Measurements from ENCODE around the gene DNER. TPM values are rescaled to one million over a fixed set of nuclear protein-coding genes. Genes with fewer than 3 reads are reported as not detected.

The DNER gene
- total and polyA plus RNA-seq, 2 of the 13 experiments (the other 11 are each of a cell fraction or from before 2014, with no cell fraction given) = not detected

DNA sequence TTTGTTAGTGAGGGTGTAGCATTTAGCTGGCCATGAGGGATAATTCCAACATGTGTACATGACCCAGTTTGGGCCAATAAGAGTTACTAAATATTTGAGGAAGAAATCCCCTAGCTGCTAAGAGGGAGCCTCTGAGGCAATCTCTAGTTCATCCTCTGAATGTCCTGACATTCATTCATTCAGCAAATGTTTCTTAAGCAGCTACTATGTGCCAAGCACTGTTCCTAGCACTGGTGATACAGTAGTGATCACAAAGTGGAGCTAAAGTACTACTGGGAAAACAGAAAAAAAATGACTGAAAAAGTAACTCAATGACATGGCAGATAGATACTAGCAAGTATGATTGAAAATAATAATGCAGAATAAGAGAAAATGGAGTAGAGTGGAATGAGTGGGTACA, 363.5 kb downstream of the DNER start:
- in situ Hi-C loops (cut with HindIII; ENCODE audit: extremely low pct_ligation_motif_present, low pct_unique_long_range_greater_than_20kb) = no loop called here
- ATAC-seq (no peak), FAIRE-seq (no peak), DNase-seq (ENCODE audit: low spot score) (no peak)
- intact Hi-C loops (cut with micrococcal nuclease; ENCODE audit: unreplicated experiment) = no loop called here
- TF ChIP-seq POLR2AphosphoS2 (IDR thresholded peaks at IDR 0.05; ENCODE audit: low read depth, low read length) = no peak
- no peak for TF ChIP-seq TRIM24 (CRISPR knock-in tag; IDR thresholded peaks at IDR 0.05)
- no peak for TF ChIP-seq MTF1 (CRISPR knock-in tag; IDR thresholded peaks at IDR 0.05)
- no peak for TF ChIP-seq HNRNPUL1 (IDR thresholded peaks at IDR 0.05; ENCODE audit: low read depth, low read length)
- TF ChIP-seq, protein P1, sequence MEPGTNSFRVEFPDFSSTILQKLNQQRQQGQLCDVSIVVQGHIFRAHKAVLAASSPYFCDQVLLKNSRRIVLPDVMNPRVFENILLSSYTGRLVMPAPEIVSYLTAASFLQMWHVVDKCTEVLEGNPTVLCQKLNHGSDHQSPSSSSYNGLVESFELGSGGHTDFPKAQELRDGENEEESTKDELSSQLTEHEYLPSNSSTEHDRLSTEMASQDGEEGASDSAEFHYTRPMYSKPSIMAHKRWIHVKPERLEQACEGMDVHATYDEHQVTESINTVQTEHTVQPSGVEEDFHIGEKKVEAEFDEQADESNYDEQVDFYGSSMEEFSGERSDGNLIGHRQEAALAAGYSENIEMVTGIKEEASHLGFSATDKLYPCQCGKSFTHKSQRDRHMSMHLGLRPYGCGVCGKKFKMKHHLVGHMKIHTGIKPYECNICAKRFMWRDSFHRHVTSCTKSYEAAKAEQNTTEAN (CRISPR knock-in tag; conservative IDR thresholded peaks at IDR 0.05) = no peak
- no peak for TF ChIP-seq PPARG (CRISPR knock-in tag; conservative IDR thresholded peaks at IDR 0.05)
- no peak for TF ChIP-seq KDM5B (CRISPR knock-in tag; IDR thresholded peaks at IDR 0.05; ENCODE audit: borderline replicate concordance)
- TF ChIP-seq ZFP1 (CRISPR knock-in tag; IDR thresholded peaks at IDR 0.05) = no peak
- H3K4me3 ChIP-seq (replicated peaks in 1 of 3; ENCODE audit: insufficient read depth in 1 of 3, low read depth in 2 of 3, low read length in 3 of 3) = no peak overlapping the region
- peaks cover 31% of the 10 kb centered on the region for H3K9me3 ChIP-seq (ENCODE audit: low read length)
- ChIA-PET POLR2A (no interaction called here), CTCF (ENCODE audit: low intra/inter-chr PET ratio, low total read pairs) (no interaction called here)
- no peaks in the 10 kb centered on the region for H3K4me1 ChIP-seq (ENCODE audit: insufficient read depth, low read length)
- H3K27me3 ChIP-seq (ENCODE audit: control insufficient read depth in 1 of 2, insufficient read depth in 2 of 2, low read length in 2 of 2) = no peaks in the 10 kb centered on the region
- H3K79me2 ChIP-seq (ENCODE audit: insufficient read depth, low read length) = no peaks in the 10 kb centered on the region
- H3K36me3 ChIP-seq (replicated peaks in 1 of 2; ENCODE audit: control insufficient read depth in 1 of 2, insufficient read depth in 2 of 2, low read length in 2 of 2) = no peaks in the 10 kb centered on the region
- no TSS peak for BruUV-seq (replicated peaks)
- no peak overlapping the region for H3K9ac ChIP-seq (ENCODE audit: insufficient read depth, low read depth, low read length)
- no peak overlapping the region for H2AFZ ChIP-seq (ENCODE audit: low read length)
- H3K4me2 ChIP-seq (ENCODE audit: low read depth, low read length) = no peak overlapping the region
- H4K20me1 ChIP-seq (ENCODE audit: insufficient read depth, low read length) = no peaks in the 10 kb centered on the region
- H3K27ac ChIP-seq (ENCODE audit: extremely low read length, insufficient read depth, low read length) = no peak overlapping the region

DNA sequence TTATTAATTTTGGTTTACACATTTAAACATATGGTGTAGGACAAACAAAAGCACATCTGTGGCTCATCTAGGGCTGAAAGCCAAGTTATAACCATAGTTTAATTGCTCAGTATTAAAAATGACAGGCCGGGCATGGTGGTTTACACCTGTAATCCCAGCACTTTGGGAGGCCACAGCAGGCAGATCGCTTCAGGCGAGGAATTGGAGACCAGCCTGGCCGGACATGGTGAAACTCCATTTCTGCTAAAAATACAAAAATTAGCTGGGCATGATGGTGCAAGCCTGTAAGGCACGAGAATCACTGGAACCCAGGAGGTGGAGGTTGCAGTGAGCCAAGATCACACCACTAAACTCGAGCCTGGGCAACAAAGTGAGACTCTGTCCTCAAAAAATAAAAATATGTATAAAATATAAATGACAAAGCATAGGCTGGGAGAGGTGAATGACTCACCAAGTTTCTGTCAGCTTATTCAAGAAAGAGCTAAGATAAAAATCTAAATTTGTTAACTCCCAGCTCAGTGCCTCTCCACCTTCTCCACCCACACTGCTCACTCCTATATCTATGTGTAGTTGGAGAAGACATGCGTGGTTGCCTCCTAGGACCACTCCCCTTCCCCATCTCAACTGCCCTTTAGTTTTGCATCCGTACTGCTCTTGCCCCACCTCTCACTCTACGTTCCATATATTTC, 364.1 kb downstream of the DNER start:
- Histone ChIP-seq H3K4me3 (replicated peaks in 1 of 3; ENCODE audit: insufficient read depth in 1 of 3, low read depth in 2 of 3, low read length in 3 of 3) (no peak overlapping the region), H3K9ac (ENCODE audit: insufficient read depth, low read depth, low read length) (no peak overlapping the region), H3K79me2 (ENCODE audit: insufficient read depth, low read length) (no peaks in the 10 kb centered on the region), H3K4me1 (ENCODE audit: insufficient read depth, low read length) (no peaks in the 10 kb centered on the region), H3K36me3 (replicated peaks in 1 of 2; ENCODE audit: control insufficient read depth in 1 of 2, insufficient read depth in 2 of 2, low read length in 2 of 2) (no peaks in the 10 kb centered on the region), H4K20me1 (ENCODE audit: insufficient read depth, low read length) (no peaks in the 10 kb centered on the region), H3K4me2 (ENCODE audit: low read depth, low read length) (no peak overlapping the region), H3K9me3 (ENCODE audit: low read length) (peaks cover 31% of the 10 kb centered on the region), H3K27ac (ENCODE audit: extremely low read length, insufficient read depth, low read length) (no peak overlapping the region), H3K27me3 (ENCODE audit: control insufficient read depth in 1 of 2, insufficient read depth in 2 of 2, low read length in 2 of 2) (no peaks in the 10 kb centered on the region), H2AFZ (ENCODE audit: low read length) (no peak overlapping the region)
- no peak for TF ChIP-seq STAG1 (CRISPR knock-in tag; IDR thresholded peaks at IDR 0.05)
- no peak for TF ChIP-seq ARNTL (CRISPR knock-in tag; IDR thresholded peaks at IDR 0.05)
- TF ChIP-seq, protein P2, sequence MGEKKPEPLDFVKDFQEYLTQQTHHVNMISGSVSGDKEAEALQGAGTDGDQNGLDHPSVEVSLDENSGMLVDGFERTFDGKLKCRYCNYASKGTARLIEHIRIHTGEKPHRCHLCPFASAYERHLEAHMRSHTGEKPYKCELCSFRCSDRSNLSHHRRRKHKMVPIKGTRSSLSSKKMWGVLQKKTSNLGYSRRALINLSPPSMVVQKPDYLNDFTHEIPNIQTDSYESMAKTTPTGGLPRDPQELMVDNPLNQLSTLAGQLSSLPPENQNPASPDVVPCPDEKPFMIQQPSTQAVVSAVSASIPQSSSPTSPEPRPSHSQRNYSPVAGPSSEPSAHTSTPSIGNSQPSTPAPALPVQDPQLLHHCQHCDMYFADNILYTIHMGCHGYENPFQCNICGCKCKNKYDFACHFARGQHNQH (CRISPR knock-in tag; IDR thresholded peaks at IDR 0.05) = no peak
- no peak for DNase-seq (ENCODE audit: low spot score)
- in situ Hi-C loops (cut with HindIII; ENCODE audit: extremely low pct_ligation_motif_present, low pct_unique_long_range_greater_than_20kb) (no loop called here), intact Hi-C loops (cut with micrococcal nuclease; ENCODE audit: unreplicated experiment) (no loop called here)
- ChIA-PET POLR2A (no interaction called here), CTCF (ENCODE audit: low intra/inter-chr PET ratio, low total read pairs) (no interaction called here)
- FAIRE-seq = no peak
- no peak for ATAC-seq
- no TSS peak for BruUV-seq (replicated peaks)
- WGBS (ENCODE audit: low lambda C conversion rate) = 23% methylated on average over 9 of the region's 9 CpGs

All from HepG2 (cell line).